Cardiac septum (tissue), 1 donor: ENCODE data around the gene NUDT1. TPM values are rescaled to one million over a fixed set of nuclear protein-coding genes. Genes with fewer than 3 reads are reported as not detected.

ENCODE experiments used
- DNase-seq: peaks from one replicate; pipeline ENCODE4 v3.0.0-alpha.2; 2020; ENCODE audit warnings: low spot score
- intact Hi-C: fragments of 100-400 bp; cut with DNase I; formaldehyde crosslinking; loops from one replicate; pipeline ENCODE4 v1.14.0; 2022
- total RNA-seq: library from RNA; stranded (reverse); fragmentation: NEBNext Ultra II Directional; extraction: Animal tissue kit (Norgen Biotek cat#: 25700); gene quantifications from one replicate; pipeline ENCODE4 v1.2.1, GENCODE V29; 2021
- donor health status: DM: no; HTN: no; CAD: no.

NUDT1 gene
- total RNA-seq, 1 donor from 2014 or later = 9.6 TPM

- DNase-seq = no peak
- intact Hi-C loops = no loop called here
These were observed 22.0 kb upstream of the NUDT1 start for GRCh38 chr7:2220030-2220429.

- no peak for DNase-seq
- intact Hi-C loops = no loop called here
These were observed 21.5 kb upstream of the NUDT1 start for GRCh38 chr7:2220506-2220905.

- intact Hi-C loops = no loop called here
- no peak for DNase-seq
These were observed 21.1 kb upstream of the NUDT1 start for GRCh38 chr7:2220954-2221353.

- DNase-seq = no peak
- intact Hi-C loops = no loop called here
These were observed 19.5 kb upstream of the NUDT1 start for GRCh38 chr7:2222516-2222915.

- no peak for DNase-seq
- intact Hi-C loops = no loop called here
These were observed 18.7 kb upstream of the NUDT1 start for GRCh38 chr7:2223321-2223720.

GRCh38 chr7:2224491-2224928, 17.5 kb upstream of the NUDT1 start:
- no peak for DNase-seq
- intact Hi-C loops = no loop called here

- no peak for DNase-seq
- intact Hi-C loops = no loop called here
These were observed 17.1 kb upstream of the NUDT1 start for GRCh38 chr7:2224934-2225333.

- DNase-seq = no peak
- intact Hi-C loops = no loop called here
These were observed 16.7 kb upstream of the NUDT1 start for GRCh38 chr7:2225336-2225735.

- intact Hi-C loops = no loop called here
- DNase-seq = no peak
These were observed 16.2 kb upstream of the NUDT1 start for GRCh38 chr7:2225830-2226229.

- no peak for DNase-seq
- intact Hi-C loops = no loop called here
These were observed 14.3 kb upstream of the NUDT1 start for GRCh38 chr7:2227699-2228098.

- intact Hi-C loops = no loop called here
- DNase-seq = no peak
These were observed 13.1 kb upstream of the NUDT1 start for GRCh38 chr7:2228921-2229320.

GRCh38 chr7:2229467-2229866, 12.6 kb upstream of the NUDT1 start:
- no peak for DNase-seq
- intact Hi-C loops = no loop called here

- no peak for DNase-seq
- intact Hi-C loops = no loop called here
These were observed 11.8 kb upstream of the NUDT1 start for GRCh38 chr7:2230226-2230625.

GRCh38 chr7:2230882-2231281, 11.1 kb upstream of the NUDT1 start:
- intact Hi-C loops = no loop called here
- no peak for DNase-seq

- intact Hi-C loops = no loop called here
- no peak for DNase-seq
These were observed 9.8 kb upstream of the NUDT1 start for GRCh38 chr7:2231992-2232765.

- peak; percentile 94 for DNase-seq
- intact Hi-C loops = no loop called here
These were observed 9.1 kb upstream of the NUDT1 start, which contains the start of gene MAD1L1 for GRCh38 chr7:2232766-2233520. Gene MAD1L1 (minus strand): TSS chr7:2232945. CDS start chr7:2230133, 2,812 bp downstream.

GRCh38 chr7:2233926-2234325, 8.1 kb upstream of the NUDT1 start:
- intact Hi-C loops = no loop called here
- DNase-seq = no peak

GRCh38 chr7:2237109-2237602, 4.9 kb upstream of the NUDT1 start:
- intact Hi-C loops = no loop called here
- no peak for DNase-seq

GRCh38 chr7:2239242-2239641, 2.8 kb upstream of the NUDT1 start:
- intact Hi-C loops = no loop called here
- DNase-seq = no peak

- intact Hi-C loops = loop anchor here (5.0 kb wide), 1 partner anchor 70 kb away; the partner anchor contains the start of gene SNX8
- no peak for DNase-seq
These were observed 759 bp downstream of the NUDT1 start for GRCh38 chr7:2242541-2243429.
